Measurements from ENCODE around the gene CHSY1.
A peak's percentile ranks its signal among the peaks of the same experiment; 100 is the strongest.
"Not testable (repeated sequence)": the region's sequence is repeated elsewhere in the genome, so short reads cannot be mapped to it uniquely, and the experiment has no call there.

The CHSY1 gene

GRCh38 chr15:101251830-101252820 is at the start of gene CHSY1:
Gene CHSY1, minus strand, starts transcription at chr15:101252048. Its CDS starts 592 bp downstream, at chr15:101251456.
- DNase-seq: peak; percentile 77 to 91

GRCh38 chr15:101296418-101297405 is 44.9 kb upstream of the CHSY1 start:
- no peak for DNase-seq

- no peak for DNase-seq
Measured at GRCh38 chr15:101295607-101296161, 43.8 kb upstream of the CHSY1 start.

- DNase-seq: peak; percentile 83 to 95
Measured at GRCh38 chr15:101294731-101295606, 43.1 kb upstream of the CHSY1 start, which contains the start of gene SNRPA1. Gene SNRPA1, minus strand, starts transcription at chr15:101295248. Its CDS starts 70 bp downstream, at chr15:101295178.

GRCh38 chr15:101293122-101293521 is 41.3 kb upstream of the CHSY1 start:
- no peak for DNase-seq

- DNase-seq: peak; percentile 16 to 63
Measured at GRCh38 chr15:101288905-101289513, 37.2 kb upstream of the CHSY1 start.

GRCh38 chr15:101287342-101287741 is 35.5 kb upstream of the CHSY1 start:
- DNase-seq: not testable (repeated sequence)

- no peak for DNase-seq
Measured at GRCh38 chr15:101286471-101287114, 34.7 kb upstream of the CHSY1 start.

- DNase-seq: no peak
Measured at GRCh38 chr15:101283931-101284330, 32.1 kb upstream of the CHSY1 start.

- DNase-seq: no peak
Measured at GRCh38 chr15:101280007-101280406, 28.2 kb upstream of the CHSY1 start.

GRCh38 chr15:101277943-101278564 is 26.2 kb upstream of the CHSY1 start:
- no peak for DNase-seq

GRCh38 chr15:101277038-101277822 is 25.4 kb upstream of the CHSY1 start, which contains the start of gene SELENOS:
Gene SELENOS, minus strand, starts transcription at chr15:101277485. Its CDS starts 68 bp downstream, at chr15:101277417.
- peak; percentile 55 to 87 for DNase-seq

GRCh38 chr15:101276501-101277037 is 24.7 kb upstream of the CHSY1 start:
- DNase-seq: peak in 1 of 2 experiments; percentile 48

- no peak for DNase-seq
Measured at GRCh38 chr15:101275018-101275417, 23.2 kb upstream of the CHSY1 start.

- DNase-seq: no peak
Measured at GRCh38 chr15:101273534-101273933, 21.7 kb upstream of the CHSY1 start.

GRCh38 chr15:101272584-101272983 is 20.7 kb upstream of the CHSY1 start:
- DNase-seq: no peak

- DNase-seq: peak in 1 of 2 experiments; percentile 20
Measured at GRCh38 chr15:101269479-101270223, 17.8 kb upstream of the CHSY1 start.

All from SW 1271 (cell line).